ENCODE results near the gene HHEX.

DNA sequence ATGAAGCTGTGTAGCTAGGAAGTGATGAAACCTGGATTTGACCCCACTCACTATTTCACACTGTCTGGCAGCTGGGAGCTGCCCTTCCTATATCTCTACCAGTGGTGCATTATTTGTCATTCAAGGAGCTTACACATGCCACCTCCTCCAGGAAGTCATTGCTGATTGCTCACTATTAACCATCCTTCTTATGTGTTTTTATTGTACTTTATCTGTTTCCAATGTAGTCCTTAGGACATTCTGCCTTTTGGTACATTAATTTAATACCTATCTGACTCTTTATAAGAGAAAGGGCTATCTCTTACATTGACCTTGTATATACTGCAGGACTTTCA lies 31.0 kb downstream of the HHEX start:
- TF ChIP-seq, protein P1, sequence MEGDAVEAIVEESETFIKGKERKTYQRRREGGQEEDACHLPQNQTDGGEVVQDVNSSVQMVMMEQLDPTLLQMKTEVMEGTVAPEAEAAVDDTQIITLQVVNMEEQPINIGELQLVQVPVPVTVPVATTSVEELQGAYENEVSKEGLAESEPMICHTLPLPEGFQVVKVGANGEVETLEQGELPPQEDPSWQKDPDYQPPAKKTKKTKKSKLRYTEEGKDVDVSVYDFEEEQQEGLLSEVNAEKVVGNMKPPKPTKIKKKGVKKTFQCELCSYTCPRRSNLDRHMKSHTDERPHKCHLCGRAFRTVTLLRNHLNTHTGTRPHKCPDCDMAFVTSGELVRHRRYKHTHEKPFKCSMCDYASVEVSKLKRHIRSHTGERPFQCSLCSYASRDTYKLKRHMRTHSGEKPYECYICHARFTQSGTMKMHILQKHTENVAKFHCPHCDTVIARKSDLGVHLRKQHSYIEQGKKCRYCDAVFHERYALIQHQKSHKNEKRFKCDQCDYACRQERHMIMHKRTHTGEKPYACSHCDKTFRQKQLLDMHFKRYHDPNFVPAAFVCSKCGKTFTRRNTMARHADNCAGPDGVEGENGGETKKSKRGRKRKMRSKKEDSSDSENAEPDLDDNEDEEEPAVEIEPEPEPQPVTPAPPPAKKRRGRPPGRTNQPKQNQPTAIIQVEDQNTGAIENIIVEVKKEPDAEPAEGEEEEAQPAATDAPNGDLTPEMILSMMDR (IDR thresholded peaks at IDR 0.05): no peak
- TF ChIP-seq POLR2AphosphoS5 (IDR thresholded peaks at IDR 0.05; ENCODE audit: insufficient read depth in 1 of 2, low read depth in 1 of 2): no peak
- TF ChIP-seq POLR2A (IDR thresholded peaks at IDR 0.05): no peak
